Loucy (cell line): Measurements from ENCODE around the gene ZNF784.

ENCODE experiments used
- H2AFZ ChIP-seq: fragments of 200-600 bp; sonication (generic); 2 replicates; pipeline ENCODE4 v1.6.0; 2016; ENCODE audit warnings: antibody characterized with exemption, mild to moderate bottlenecking, low read length, moderate library complexity
- H3F3A ChIP-seq: fragments of 200-600 bp; 2 replicates; pipeline ENCODE4 v1.6.0; 2016; ENCODE audit warnings: antibody characterized with exemption, low read depth, mild to moderate bottlenecking
- H3K27me3 ChIP-seq: fragments of 200-600 bp; sonication (generic); 2 replicates; pipeline ENCODE4 v1.6.1; 2014; ENCODE audit warnings: low read length, mild to moderate bottlenecking; ENCODE audit not compliant: insufficient read depth, poor library complexity, severe bottlenecking
- H3K36me3 ChIP-seq: fragments of 200-600 bp; sonication (generic); 2 replicates; pipeline ENCODE4 v1.6.1; 2016; ENCODE audit warnings: low read length; ENCODE audit not compliant: insufficient read depth
- H3K4me1 ChIP-seq: fragments of 200-600 bp; sonication (generic); 2 replicates; pipeline ENCODE4 v1.5.1; 2014; ENCODE audit warnings: low read length, mild to moderate bottlenecking; ENCODE audit not compliant: insufficient read depth, poor library complexity, severe bottlenecking
- H3K4me2 ChIP-seq: fragments of 200-600 bp; sonication (generic); 2 replicates; pipeline ENCODE4 v1.6.0; 2014; ENCODE audit warnings: antibody characterized with exemption, low read length, low read depth, mild to moderate bottlenecking; ENCODE audit not compliant: poor library complexity, severe bottlenecking
- H3K4me3 ChIP-seq: fragments of 200-600 bp; sonication (generic); 2 replicates; pipeline ENCODE4 v1.5.1; 2014; ENCODE audit warnings: low read length, mild to moderate bottlenecking, mixed read lengths; ENCODE audit not compliant: poor library complexity, severe bottlenecking
- H3K79me2 ChIP-seq: fragments of 200-600 bp; sonication (generic); 2 replicates; pipeline ENCODE4 v1.6.1; 2014; ENCODE audit warnings: low read length; ENCODE audit not compliant: insufficient read depth
- H3K9ac ChIP-seq: fragments of 200-600 bp; sonication (generic); 2 replicates; pipeline ENCODE4 v1.6.0; 2014; ENCODE audit warnings: mild to moderate bottlenecking, low read depth, low read length, moderate library complexity; ENCODE audit not compliant: poor library complexity, severe bottlenecking
- H3K9me2 ChIP-seq: fragments of 200-600 bp; sonication (generic); replicated peaks from 2 replicates; pipeline ENCODE4 v1.6.1; 2016; ENCODE audit warnings: low read depth, low read length, mixed read lengths
- H3K9me3 ChIP-seq: fragments of 200-600 bp; sonication (generic); 2 replicates; pipeline ENCODE4 v1.6.1; 2014; ENCODE audit warnings: mild to moderate bottlenecking, antibody characterized with exemption, low read length, low read depth; ENCODE audit not compliant: insufficient read depth
- H4K20me1 ChIP-seq: fragments of 200-600 bp; sonication (generic); 2 replicates; pipeline ENCODE4 v1.6.0; 2014; ENCODE audit warnings: antibody characterized with exemption, low read length, mild to moderate bottlenecking; ENCODE audit not compliant: insufficient read depth, poor library complexity, severe bottlenecking
- CTCF ChIP-seq: fragments of 200-600 bp; sonication (generic); conservative IDR thresholded peaks from 2 replicates; pipeline ENCODE4 v1.5.1; 2014; ENCODE audit warnings: mild to moderate bottlenecking, antibody characterized with exemption, low read length
- EZH2phosphoT487 ChIP-seq: fragments of 200-600 bp; IDR thresholded peaks from 2 replicates; pipeline ENCODE4 v1.6.1; 2018; ENCODE audit warnings: antibody characterized with exemption, mild to moderate bottlenecking, moderate library complexity, borderline replicate concordance

Gene ZNF784

GRCh38 chr19:55613396-55613795 lies 11.0 kb downstream of the ZNF784 start:
- Histone ChIP-seq H3K4me3 (no peak overlapping the region), H3K4me1 (peaks cover 5% of the 10 kb centered on the region), H3K9me2 (no peaks in the 10 kb centered on the region), H3K27me3 (no peaks in the 10 kb centered on the region), H3K9ac (no peak overlapping the region), H3K9me3 (no peaks in the 10 kb centered on the region), H3K36me3 (peaks cover 14% of the 10 kb centered on the region; the same call in 1 of the 2 replicates), H3K79me2 (peaks cover 33% of the 10 kb centered on the region), H4K20me1 (peaks cover 14% of the 10 kb centered on the region), H3F3A (no peaks in the 10 kb centered on the region), H2AFZ (no peak overlapping the region), H3K4me2 (no peak overlapping the region)
- no peak for TF ChIP-seq CTCF

GRCh38 chr19:55611983-55612645 lies 12.3 kb downstream of the ZNF784 start:
- Histone ChIP-seq H4K20me1 (peaks cover 21% of the 10 kb centered on the region), H3K9me3 (no peaks in the 10 kb centered on the region)

DNA sequence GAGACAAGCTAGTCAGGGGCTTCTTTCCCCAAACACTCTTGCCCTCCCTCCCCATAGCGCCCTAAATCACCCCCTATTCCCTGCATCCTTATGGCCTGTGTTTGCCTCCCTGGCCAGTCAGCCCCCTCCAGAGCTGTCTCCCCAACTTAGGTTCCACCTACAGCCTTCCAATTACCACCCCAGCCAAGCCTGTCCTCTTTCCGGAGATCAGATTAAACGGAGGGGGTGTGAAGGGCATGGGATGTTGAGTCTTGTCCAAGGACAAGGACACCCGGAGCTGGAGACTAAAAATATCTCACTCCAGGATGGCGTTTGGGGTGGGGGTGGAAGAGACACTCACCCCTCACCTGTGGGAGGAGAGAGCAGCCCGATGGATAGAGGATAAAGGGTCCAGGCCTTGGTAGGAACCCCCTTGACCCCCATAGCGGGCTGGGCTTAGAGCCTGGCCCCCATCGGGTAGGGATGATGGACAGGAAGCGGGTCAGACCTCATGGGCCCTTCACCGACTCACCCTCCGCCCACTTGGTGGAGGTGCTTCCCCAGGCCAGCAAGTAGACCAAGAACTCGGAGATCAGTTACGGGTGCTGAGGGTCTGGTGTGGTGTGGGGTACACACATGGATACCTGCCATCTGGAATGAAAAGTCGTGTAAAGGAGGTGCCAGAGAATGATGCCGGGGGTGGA lies 12.9 kb downstream of the ZNF784 start:
- H3F3A ChIP-seq: no peaks in the 10 kb centered on the region
- H3K36me3 ChIP-seq: peaks cover 4% of the 10 kb centered on the region; the same call in 1 of the 2 replicates
- H3K79me2 ChIP-seq: peaks cover 52% of the 10 kb centered on the region
- no peaks in the 10 kb centered on the region for H3K27me3 ChIP-seq
- H2AFZ ChIP-seq: no peak overlapping the region
- H3K4me3 ChIP-seq: no peak overlapping the region
- peaks cover 25% of the 10 kb centered on the region for H4K20me1 ChIP-seq
- H3K9me2 ChIP-seq: no peaks in the 10 kb centered on the region
- H3K9me3 ChIP-seq: no peaks in the 10 kb centered on the region
- peak overlapping the region; percentile 12 for H3K9ac ChIP-seq
- TF ChIP-seq EZH2phosphoT487: no peak
- no peak for TF ChIP-seq CTCF
- peaks cover 15% of the 10 kb centered on the region for H3K4me1 ChIP-seq
- no peak overlapping the region for H3K4me2 ChIP-seq

More at GRCh38 chr19:55611983-55612645, 12.3 kb downstream of the ZNF784 start:
- no peak overlapping the region for H3K4me3 ChIP-seq
- peaks cover 11% of the 10 kb centered on the region for H3K4me1 ChIP-seq
- no peaks in the 10 kb centered on the region for H3K27me3 ChIP-seq
- peaks cover 45% of the 10 kb centered on the region for H3K79me2 ChIP-seq
- no peak overlapping the region for H3K4me2 ChIP-seq
- TF ChIP-seq EZH2phosphoT487: no peak
- no peaks in the 10 kb centered on the region for H3K9me2 ChIP-seq
- H3F3A ChIP-seq: no peaks in the 10 kb centered on the region
- no peak overlapping the region for H2AFZ ChIP-seq
- H3K36me3 ChIP-seq: peaks cover 8% of the 10 kb centered on the region; the same call in 1 of the 2 replicates
- peak overlapping the region; percentile 12 for H3K9ac ChIP-seq
